ENCODE data around the gene FRMD6.

DNA sequence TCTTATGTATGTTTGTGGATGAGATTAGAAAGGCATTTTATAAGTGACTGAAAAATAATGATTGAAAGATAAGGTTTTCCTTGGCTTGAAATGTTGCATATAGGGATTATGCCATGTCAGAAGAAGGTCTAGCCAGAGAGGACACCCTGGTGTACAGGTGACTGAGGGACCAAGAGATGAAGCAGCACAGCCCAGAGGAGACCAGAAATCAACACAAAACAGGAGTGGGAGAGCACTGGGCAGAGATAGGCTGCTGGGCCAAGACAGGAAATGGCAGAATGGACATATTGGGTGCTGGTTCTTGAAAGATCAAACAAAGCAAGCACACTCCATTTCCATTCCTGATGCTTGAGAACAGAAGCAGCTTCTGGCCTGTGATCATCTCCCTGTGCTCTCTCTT is 24.4 kb upstream of the FRMD6 start:
- TF ChIP-seq ZNF565 (CRISPR knock-in tag; conservative IDR thresholded peaks at IDR 0.05; ENCODE audit: low read depth), result no peak
- no peak for TF ChIP-seq ZFP3 (CRISPR knock-in tag; IDR thresholded peaks at IDR 0.05)
- no peak for TF ChIP-seq TOX (CRISPR knock-in tag; IDR thresholded peaks at IDR 0.05; ENCODE audit: borderline replicate concordance)
- TF ChIP-seq ARNTL (CRISPR knock-in tag; IDR thresholded peaks at IDR 0.05; ENCODE audit: borderline replicate concordance, low read depth), result no peak
- no peak for TF ChIP-seq RARB (CRISPR knock-in tag; IDR thresholded peaks at IDR 0.05)
- TF ChIP-seq, protein P1, sequence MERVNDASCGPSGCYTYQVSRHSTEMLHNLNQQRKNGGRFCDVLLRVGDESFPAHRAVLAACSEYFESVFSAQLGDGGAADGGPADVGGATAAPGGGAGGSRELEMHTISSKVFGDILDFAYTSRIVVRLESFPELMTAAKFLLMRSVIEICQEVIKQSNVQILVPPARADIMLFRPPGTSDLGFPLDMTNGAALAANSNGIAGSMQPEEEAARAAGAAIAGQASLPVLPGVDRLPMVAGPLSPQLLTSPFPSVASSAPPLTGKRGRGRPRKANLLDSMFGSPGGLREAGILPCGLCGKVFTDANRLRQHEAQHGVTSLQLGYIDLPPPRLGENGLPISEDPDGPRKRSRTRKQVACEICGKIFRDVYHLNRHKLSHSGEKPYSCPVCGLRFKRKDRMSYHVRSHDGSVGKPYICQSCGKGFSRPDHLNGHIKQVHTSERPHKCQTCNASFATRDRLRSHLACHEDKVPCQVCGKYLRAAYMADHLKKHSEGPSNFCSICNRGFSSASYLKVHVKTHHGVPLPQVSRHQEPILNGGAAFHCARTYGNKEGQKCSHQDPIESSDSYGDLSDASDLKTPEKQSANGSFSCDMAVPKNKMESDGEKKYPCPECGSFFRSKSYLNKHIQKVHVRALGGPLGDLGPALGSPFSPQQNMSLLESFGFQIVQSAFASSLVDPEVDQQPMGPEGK (CRISPR knock-in tag; IDR thresholded peaks at IDR 0.05; ENCODE audit: borderline replicate concordance), result no peak

Measured in SK-N-SH treated with all-trans-retinoic acid at 6 μM for 48 hours (cell line).